Measurements from ENCODE around the gene FAM167B.
"Not testable (repeated sequence)": the region's sequence is repeated elsewhere in the genome, so short reads cannot be mapped to it uniquely, and the experiment has no call there.

The FAM167B gene

GRCh38 chr1:32263236-32263593 lies 16.2 kb downstream of the FAM167B start:
- DNase-seq (ENCODE audit: low spot score): not testable (repeated sequence)

GRCh38 chr1:32263744-32264143 lies 16.7 kb downstream of the FAM167B start:
- DNase-seq (ENCODE audit: low spot score): no peak

- DNase-seq (ENCODE audit: low spot score): no peak
These were observed 18.8 kb downstream of the FAM167B start for GRCh38 chr1:32265846-32266245.

GRCh38 chr1:32266921-32267591 lies 20.0 kb downstream of the FAM167B start:
- DNase-seq (ENCODE audit: low spot score): no peak

GRCh38 chr1:32269744-32270143 lies 22.7 kb downstream of the FAM167B start:
- no peak for DNase-seq (ENCODE audit: low spot score)

GRCh38 chr1:32272557-32273390 lies 25.8 kb downstream of the FAM167B start:
- no peak for DNase-seq (ENCODE audit: low spot score)

GRCh38 chr1:32273391-32274208 lies 26.6 kb downstream of the FAM167B start:
- DNase-seq (ENCODE audit: low spot score): no peak

GRCh38 chr1:32274646-32275340 lies 27.8 kb downstream of the FAM167B start:
- no peak for DNase-seq (ENCODE audit: low spot score)

GRCh38 chr1:32275424-32275823 lies 28.4 kb downstream of the FAM167B start:
- no peak for DNase-seq (ENCODE audit: low spot score)

GRCh38 chr1:32276032-32276782 lies 29.2 kb downstream of the FAM167B start:
- DNase-seq (ENCODE audit: low spot score): no peak

- DNase-seq (ENCODE audit: low spot score): not testable (repeated sequence)
These were observed 37.8 kb downstream of the FAM167B start for GRCh38 chr1:32284777-32285176.

GRCh38 chr1:32285658-32286057 lies 38.6 kb downstream of the FAM167B start:
- DNase-seq (ENCODE audit: low spot score): no peak

- no peak for DNase-seq (ENCODE audit: low spot score)
These were observed 39.7 kb downstream of the FAM167B start for GRCh38 chr1:32286763-32287162.

GRCh38 chr1:32289256-32289655 lies 42.2 kb downstream of the FAM167B start:
- DNase-seq (ENCODE audit: low spot score): no peak

- peak; percentile 1 for DNase-seq (ENCODE audit: low spot score)
These were observed 44.2 kb downstream of the FAM167B start for GRCh38 chr1:32291145-32291707.

- DNase-seq (ENCODE audit: low spot score): peak; percentile 84
These were observed 44.9 kb downstream of the FAM167B start, which contains the start of gene HDAC1 for GRCh38 chr1:32291708-32292538. HDAC1 (plus strand) TSS chr1:32292083; CDS start chr1:32292170, 87 bp downstream.

GRCh38 chr1:32298211-32298610 lies 51.2 kb downstream of the FAM167B start:
- DNase-seq (ENCODE audit: low spot score): not testable (repeated sequence)
